AG09319 (cell line): ENCODE measurements around the gene SPSB1.

Experiments used
- DNase-seq: peaks from one replicate; pipeline ENCODE4 v3.0.0-alpha.2; 2010; ENCODE audit warnings: low read depth; ENCODE audit errors: extremely low read depth
- TF ChIP-seq, protein P1 (sequence below): IDR thresholded peaks from 2 replicates; pipeline ENCODE4 v1.5.1; 2011; ENCODE audit warnings: low read depth, mild to moderate bottlenecking, inconsistent platforms, low read length, moderate library complexity

SPSB1 gene

DNA sequence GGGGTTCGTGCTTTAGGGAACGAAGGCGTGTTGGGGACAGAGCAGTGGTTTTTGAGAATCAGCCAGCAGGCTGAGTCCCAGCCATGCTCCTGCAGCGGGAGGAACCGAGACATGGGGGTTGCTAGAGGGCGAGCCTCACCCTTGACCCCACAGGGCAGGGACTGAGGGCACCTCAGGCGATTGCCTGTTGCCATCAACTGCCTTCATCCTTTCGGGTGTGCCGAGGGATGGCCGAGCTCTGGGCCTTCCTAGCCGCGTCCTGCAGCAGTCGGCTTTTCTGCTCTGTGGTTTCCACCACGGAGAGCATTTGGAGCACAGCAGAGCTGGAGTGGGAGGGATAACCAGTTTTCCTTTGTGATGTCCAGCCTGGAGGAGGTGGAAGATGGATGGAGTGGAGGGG, 13.3 kb downstream of the SPSB1 start:
- DNase-seq, result no peak
- TF ChIP-seq, protein P1, sequence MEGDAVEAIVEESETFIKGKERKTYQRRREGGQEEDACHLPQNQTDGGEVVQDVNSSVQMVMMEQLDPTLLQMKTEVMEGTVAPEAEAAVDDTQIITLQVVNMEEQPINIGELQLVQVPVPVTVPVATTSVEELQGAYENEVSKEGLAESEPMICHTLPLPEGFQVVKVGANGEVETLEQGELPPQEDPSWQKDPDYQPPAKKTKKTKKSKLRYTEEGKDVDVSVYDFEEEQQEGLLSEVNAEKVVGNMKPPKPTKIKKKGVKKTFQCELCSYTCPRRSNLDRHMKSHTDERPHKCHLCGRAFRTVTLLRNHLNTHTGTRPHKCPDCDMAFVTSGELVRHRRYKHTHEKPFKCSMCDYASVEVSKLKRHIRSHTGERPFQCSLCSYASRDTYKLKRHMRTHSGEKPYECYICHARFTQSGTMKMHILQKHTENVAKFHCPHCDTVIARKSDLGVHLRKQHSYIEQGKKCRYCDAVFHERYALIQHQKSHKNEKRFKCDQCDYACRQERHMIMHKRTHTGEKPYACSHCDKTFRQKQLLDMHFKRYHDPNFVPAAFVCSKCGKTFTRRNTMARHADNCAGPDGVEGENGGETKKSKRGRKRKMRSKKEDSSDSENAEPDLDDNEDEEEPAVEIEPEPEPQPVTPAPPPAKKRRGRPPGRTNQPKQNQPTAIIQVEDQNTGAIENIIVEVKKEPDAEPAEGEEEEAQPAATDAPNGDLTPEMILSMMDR, result no peak

DNA sequence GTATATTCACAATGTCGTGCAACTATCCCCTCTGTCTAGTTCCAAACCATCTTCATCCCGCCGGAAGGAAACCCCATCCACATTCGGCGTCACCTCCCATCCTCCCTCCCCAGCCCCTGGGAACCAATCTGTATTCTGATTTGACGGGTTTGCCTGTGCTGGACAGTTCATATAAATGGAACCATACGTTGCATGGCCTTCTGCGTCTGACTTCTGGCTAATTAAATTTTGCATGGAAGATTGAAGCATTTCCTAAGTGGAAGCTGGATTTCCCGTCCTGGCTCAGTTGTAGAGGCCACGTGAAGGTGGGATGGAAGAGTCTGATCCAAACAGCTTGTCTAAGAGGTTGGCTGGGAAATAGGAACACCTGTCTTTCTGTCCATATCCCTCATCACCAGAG, 14.6 kb downstream of the SPSB1 start:
- TF ChIP-seq, protein P1, result no peak
- no peak for DNase-seq

DNA sequence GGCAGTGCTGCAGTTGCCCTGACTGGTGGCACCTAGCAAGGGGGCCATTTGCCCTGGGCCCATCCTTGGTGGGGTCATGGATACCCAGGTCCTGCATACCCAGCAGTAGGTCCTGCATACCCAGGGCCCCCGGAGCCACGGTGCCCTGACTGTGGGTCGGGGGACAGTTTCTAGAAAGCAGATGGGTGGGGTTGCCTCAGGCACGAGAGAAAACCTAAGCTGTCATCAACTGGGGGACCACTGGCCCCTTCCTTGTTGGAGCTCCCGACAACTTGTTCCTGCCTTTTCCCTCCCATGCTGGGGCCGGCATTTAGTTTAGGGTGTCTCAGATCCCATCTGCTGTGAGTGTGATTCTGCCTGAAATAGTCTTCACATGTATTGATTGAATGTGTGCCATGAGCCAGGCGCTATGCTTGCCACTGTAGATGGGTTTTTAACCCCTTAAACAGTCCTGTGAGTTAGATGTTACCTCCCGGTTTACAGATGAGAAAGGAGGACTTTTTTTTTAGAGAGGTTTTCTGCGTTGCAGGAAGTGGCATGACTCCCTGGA, 15.6 kb downstream of the SPSB1 start:
- TF ChIP-seq, protein P1, result no peak
- no peak for DNase-seq

DNA sequence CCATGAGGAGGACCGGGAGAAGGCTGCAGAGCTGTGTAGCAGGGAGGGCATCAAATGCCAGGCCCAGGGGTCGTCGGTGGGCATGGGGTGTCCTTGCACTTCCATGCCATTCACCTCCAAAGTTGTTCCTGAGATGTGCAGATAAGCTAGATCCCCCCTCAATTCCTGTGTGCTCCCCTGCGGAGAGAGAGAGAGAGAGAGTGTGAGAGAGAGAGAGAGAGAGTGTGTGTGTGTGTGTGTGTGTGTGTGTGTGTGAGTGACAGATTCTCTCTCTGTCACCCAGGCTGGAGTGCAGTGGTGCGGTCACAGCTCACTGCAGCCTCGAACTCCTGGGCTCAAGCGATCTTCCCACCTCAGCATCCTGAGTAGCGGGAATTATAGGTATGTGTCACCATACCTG, 16.4 kb downstream of the SPSB1 start:
- no peak for DNase-seq
- TF ChIP-seq, protein P1, result no peak

DNA sequence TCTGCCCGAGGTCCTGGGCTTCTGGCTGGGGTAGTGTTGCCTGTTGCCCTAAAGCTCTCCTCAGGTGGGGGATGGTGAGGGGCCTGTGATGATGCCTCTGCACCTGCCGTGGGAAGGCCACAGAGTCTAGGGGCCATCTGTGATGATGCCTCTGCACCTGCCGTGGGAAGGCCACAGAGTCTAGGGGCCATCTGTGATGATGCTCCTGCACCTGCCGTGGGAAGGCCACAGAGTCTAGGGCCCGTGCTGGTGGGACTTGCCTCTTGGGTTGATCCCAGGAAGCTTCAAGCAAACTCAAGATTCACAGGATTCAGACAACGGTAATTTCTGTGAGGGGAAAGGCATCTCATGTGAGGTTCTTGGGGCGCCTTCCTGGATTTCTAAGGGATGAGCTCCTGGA, 17.3 kb downstream of the SPSB1 start:
- TF ChIP-seq, protein P1, result no peak
- no peak for DNase-seq

DNA sequence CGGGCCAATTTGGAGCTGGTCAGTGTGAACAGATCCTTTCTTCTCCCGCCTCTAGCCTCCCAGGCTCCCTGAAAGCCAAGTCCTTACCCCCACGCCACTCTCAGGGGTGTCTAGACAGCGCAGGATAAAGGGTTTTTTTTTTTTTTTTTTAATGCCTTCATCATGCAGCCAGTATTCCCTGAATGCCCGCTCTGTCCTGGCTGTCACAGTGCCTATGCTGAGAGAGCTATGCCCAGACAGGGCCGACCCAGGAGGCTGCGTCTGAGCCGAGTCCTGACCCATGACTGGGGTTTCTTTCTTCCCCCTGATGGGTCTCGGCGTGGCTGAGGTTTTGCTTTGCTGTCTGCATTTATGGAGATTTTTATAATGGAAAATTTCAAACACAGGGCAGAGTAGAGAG, 18.3 kb downstream of the SPSB1 start:
- DNase-seq, result no peak
- TF ChIP-seq, protein P1, result no peak

DNA sequence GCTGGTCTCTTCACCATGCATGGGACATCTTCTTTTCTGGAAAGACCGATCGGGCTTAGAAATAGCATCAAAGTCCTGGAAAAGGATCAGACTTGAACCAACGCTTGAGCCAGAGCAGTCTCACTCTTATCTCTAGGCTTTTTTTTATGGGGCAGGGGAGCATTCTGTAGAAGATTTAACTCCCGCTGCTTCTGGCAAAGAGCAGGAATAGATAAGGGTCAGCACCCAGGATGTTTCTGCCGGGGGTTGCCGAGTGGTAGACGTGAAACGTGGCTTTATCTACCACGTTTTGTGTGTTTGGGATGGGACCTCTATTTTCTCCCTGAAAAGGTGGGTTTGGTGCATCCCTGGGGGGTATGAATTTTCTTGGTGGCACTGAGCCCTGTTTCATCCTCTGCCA, 18.8 kb downstream of the SPSB1 start:
- no peak for DNase-seq
- TF ChIP-seq, protein P1, result no peak
